ENCODE measurements around the gene PIEZO1. TPM values are rescaled to one million over a fixed set of nuclear protein-coding genes. Genes with fewer than 3 reads are reported as not detected.
"Not testable (repeated sequence)": the region's sequence is repeated elsewhere in the genome, so short reads cannot be mapped to it uniquely, and the experiment has no call there.

Gene PIEZO1
- total and polyA plus RNA-seq, 5 donors: 21.7 to 45.6 (median 30.5) TPM

DNA sequence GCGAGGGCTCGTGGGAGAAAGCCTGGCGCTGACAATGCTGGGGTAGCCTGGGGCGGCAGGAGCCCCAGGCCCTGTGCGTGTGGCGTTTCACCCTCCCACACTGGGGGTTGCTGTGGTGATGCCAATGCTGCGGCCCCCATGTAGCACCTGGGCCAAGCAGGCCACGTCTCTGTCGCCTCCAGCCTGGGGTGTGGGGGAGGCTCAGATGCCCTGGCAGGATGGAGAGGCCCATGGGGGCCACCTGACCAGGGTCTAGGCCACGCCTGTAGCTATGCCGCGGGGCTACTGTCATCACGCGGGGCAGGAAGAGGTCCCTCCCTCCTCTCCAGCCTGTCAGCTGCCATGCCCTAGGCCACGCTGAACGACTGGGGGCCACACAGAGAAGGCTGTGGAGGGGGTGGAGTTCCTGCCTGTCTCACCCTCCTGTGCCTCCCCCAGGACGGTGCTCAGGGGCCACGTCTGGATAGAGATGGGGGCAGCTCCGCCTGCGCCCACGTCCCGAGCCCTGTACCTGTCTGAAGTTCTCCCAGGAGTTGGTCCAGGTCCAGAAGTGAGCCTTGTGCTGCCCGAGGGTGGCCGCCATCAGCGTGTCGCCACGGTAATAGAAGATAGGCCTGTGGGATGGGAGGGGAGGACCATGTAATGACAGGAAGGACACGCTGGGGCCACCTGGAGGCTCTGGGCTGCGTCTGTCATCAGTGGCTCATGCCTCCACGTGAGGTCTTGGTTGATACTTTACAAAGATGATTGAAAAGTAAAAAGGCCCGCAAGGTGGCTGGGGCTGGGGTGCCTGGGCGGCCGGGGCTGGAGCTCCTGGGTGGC, 39.4 kb upstream of the PIEZO1 start:
- Histone ChIP-seq H3K27ac (ENCODE audit: low read length) (no peak overlapping the region), H3K4me1 (ENCODE audit: control insufficient read depth, insufficient read depth, low read length) (no peaks in the 10 kb centered on the region), H3K27me3 (ENCODE audit: control insufficient read depth, insufficient read depth) (no peaks in the 10 kb centered on the region), H3K4me3 (ENCODE audit: low read length) (no peak overlapping the region), H3K9me3 (ENCODE audit: control insufficient read depth, low read length) (no peaks in the 10 kb centered on the region)
- ATAC-seq: no peak
- 88% methylated on average over 33 of the region's 33 CpGs for WGBS
- DNase-seq: no peak
- intact Hi-C loops (cut with DNase I): no loop called here

DNA sequence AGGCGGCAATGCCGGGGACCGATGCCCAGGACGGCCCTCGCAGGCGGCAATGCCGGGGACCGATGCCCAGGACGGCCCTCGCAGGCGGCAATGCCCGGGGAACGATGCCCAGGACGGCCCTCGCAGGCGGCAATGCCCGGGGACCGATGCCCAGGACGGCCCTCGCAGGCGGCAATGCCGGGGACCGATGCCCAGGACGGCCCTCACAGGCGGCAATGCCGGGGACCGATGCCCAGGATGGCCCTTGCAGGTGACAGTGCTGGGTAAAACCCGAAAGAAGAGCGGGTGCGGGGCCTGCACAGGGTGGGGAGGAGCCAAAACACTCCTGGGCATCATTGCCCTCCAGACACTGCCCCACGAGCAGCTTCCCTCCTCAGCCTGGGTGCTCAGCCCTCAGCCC, 38.6 kb upstream of the PIEZO1 start:
- ATAC-seq; H3K27me3 ChIP-seq (ENCODE audit: control insufficient read depth, insufficient read depth); intact Hi-C loops (cut with DNase I); H3K9me3 ChIP-seq (ENCODE audit: control insufficient read depth, low read length); H3K4me3 ChIP-seq (ENCODE audit: low read length); H3K4me1 ChIP-seq (ENCODE audit: control insufficient read depth, insufficient read depth, low read length); H3K27ac ChIP-seq (ENCODE audit: low read length); DNase-seq: not testable (repeated sequence)
- 98% methylated on average over 30 of the region's 31 CpGs for WGBS

DNA sequence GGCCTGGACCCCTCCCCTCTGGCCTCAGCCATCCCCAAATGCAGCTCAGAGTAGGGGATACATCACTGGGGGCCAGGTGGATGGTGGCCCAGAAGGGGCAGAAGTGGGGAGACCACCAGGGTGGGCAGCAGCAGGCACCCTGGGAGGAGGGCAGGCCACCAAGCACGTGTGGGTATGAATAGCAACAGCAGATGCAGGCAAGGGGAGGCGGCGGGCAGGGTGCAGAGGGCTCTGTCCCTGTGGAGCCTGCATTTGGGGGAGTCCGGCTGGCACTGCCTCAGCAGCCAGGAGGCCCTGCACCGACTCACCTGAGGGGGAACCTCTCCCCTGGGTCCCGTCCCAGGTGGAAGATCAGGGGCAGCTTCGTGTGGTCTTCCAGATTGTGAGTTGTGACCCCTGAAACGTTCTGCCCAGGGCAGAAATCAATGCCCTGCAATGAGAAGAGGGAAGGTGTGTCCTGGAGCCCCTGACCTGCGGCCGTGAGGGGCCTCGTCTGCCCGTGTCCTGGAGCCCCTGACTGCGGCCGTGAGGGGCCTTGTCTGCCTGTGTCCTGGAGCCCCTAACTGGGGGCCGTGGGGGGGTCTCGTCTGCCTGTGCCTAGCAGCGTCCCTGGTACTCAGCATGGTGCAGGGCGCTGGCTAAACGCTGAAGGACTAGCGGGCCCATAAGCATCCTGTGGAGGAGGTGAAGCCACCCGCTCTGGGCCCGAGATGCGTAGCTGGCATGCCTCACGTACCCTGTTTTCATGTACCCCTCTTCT, 37.4 kb upstream of the PIEZO1 start:
- intact Hi-C loops (cut with DNase I): no loop called here
- ATAC-seq (no peak), DNase-seq (no peak)
- Histone ChIP-seq H3K27ac (ENCODE audit: low read length) (no peak overlapping the region), H3K4me3 (ENCODE audit: low read length) (no peak overlapping the region), H3K4me1 (ENCODE audit: control insufficient read depth, insufficient read depth, low read length) (no peaks in the 10 kb centered on the region), H3K9me3 (ENCODE audit: control insufficient read depth, low read length) (no peaks in the 10 kb centered on the region), H3K27me3 (ENCODE audit: control insufficient read depth, insufficient read depth) (no peaks in the 10 kb centered on the region)
- 93% methylated on average over 24 of the region's 24 CpGs for WGBS

DNA sequence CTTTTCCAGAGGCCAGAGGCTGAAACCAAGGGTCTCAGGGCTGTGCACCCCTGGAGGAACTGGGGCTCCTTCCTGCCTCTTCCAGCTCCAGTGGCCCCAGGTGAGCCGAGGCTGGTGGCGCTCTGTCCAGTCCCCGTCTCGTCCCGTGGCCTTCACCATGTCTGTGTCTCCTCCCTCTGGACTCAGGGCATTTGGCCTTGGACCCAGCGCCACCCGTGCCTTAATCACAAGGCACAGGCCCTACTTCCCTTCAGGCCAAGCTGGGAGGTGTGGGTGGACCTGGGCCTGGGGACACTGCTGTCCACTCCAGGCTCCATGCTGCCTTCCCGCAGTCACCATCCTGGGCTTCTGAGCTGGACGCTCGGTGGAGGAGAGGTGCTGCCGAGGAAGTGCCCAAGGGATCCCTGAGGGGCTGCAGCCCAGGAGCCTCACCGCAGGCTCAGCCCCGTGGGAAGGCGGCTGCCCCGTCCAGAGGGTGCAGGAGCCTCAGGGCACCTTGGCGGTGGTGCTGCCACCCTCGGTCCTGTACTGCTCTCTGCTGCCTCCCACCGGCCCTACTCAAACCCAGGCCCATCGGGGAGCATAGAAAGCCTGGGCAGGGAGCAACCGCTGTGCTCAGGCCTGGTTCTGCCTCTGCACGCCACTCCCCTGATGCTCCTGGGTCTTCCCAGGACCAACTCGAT, 36.3 kb upstream of the PIEZO1 start:
- no peak for ATAC-seq
- Histone ChIP-seq H3K4me1 (ENCODE audit: control insufficient read depth, insufficient read depth, low read length) (no peaks in the 10 kb centered on the region), H3K27me3 (ENCODE audit: control insufficient read depth, insufficient read depth) (no peaks in the 10 kb centered on the region), H3K27ac (ENCODE audit: low read length) (no peak overlapping the region), H3K9me3 (ENCODE audit: control insufficient read depth, low read length) (no peaks in the 10 kb centered on the region), H3K4me3 (ENCODE audit: low read length) (no peak overlapping the region)
- WGBS: 92% methylated on average over 22 of the region's 22 CpGs
- DNase-seq: no peak
- intact Hi-C loops (cut with DNase I): no loop called here

DNA sequence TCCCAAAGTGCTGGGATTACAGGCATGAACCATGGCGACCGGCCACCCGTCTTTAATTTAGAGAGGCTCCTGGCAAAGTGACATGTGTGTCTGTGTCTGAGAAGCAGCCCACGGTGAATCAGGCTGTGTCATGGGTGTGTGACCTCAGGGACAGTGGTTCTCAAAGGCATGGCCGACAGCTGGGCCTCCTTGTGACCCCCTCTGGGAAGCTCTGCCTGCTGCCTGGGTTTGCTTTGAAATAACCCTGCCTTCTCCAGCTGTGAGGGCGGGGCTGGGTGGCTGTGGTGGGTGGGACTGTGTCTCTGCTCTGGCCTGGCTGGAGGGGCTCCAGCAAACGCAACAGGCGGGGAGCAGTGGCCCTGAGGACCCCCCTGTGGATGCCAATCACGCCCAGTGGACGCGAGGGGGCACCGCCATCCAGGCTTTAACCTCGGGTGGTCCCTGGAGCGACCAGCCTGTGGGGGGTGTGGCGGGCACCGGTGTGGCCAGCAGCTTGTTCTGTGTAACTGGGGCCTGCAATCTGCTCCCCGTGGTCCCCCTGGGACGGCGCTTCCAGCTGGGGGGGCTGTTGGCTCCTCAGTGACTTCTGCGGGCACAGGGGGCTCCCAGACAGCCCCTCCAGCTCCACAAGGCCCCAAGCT, 35.5 kb upstream of the PIEZO1 start:
- intact Hi-C loops (cut with DNase I): no loop called here
- WGBS: 90% methylated on average over 20 of the region's 20 CpGs
- ATAC-seq: no peak
- no peaks in the 10 kb centered on the region for H3K4me1 ChIP-seq (ENCODE audit: control insufficient read depth, insufficient read depth, low read length)
- no peaks in the 10 kb centered on the region for H3K27me3 ChIP-seq (ENCODE audit: control insufficient read depth, insufficient read depth)
- no peak overlapping the region for H3K27ac ChIP-seq (ENCODE audit: low read length)
- H3K9me3 ChIP-seq (ENCODE audit: control insufficient read depth, low read length): no peaks in the 10 kb centered on the region
- no peak overlapping the region for H3K4me3 ChIP-seq (ENCODE audit: low read length)
- no peak for DNase-seq

DNA sequence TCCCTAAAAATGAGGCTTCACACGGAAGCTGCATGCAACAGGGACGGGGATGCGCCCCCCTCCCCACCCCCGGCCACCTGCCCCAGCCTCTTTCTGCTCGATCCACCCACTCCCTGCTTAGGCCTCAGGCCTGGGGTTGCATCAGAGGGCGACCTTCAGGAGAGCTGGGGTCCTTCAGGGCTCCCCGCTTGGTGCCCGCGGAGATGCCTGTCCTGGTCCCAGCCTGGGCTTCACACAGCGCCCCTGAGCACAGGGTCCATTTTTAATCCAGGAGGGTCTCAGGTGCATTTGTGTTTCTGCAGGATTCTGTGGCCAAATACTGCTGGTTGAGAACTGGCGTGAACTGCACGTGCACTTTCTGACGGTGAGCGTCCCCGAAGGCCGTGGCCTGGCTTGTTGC, 34.1 kb upstream of the PIEZO1 start:
- no peak overlapping the region for H3K4me3 ChIP-seq (ENCODE audit: low read length)
- intact Hi-C loops (cut with DNase I): loop anchor here in 1 of 4 donors (10.0 kb wide), 1 partner anchor 346 kb away; no protein-coding TSS in a partner anchor
- H3K27ac ChIP-seq (ENCODE audit: low read length): no peak overlapping the region
- H3K27me3 ChIP-seq (ENCODE audit: control insufficient read depth, insufficient read depth): no peaks in the 10 kb centered on the region
- DNase-seq (no peak), ATAC-seq (no peak)
- 88% methylated on average over 16 of the region's 16 CpGs for WGBS
- no peaks in the 10 kb centered on the region for H3K4me1 ChIP-seq (ENCODE audit: control insufficient read depth, insufficient read depth, low read length)
- no peaks in the 10 kb centered on the region for H3K9me3 ChIP-seq (ENCODE audit: control insufficient read depth, low read length)

DNA sequence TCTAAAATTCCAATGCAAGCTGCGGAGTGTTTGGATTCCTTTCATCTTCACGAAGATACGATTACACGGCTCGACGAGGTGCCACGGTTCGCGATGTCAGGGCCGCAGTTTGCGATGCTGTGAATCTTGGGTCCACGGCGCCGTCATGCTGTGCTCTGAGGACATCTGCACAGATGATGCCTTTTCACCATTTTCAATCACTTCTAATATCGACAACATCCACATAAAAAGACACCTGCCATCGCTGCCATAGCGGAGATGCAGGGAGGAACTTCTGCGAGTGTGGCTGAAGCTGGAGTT, 33.5 kb upstream of the PIEZO1 start:
- WGBS: 86% methylated on average over 18 of the region's 18 CpGs
- Histone ChIP-seq H3K4me1 (ENCODE audit: control insufficient read depth, insufficient read depth, low read length) (no peaks in the 10 kb centered on the region), H3K27ac (ENCODE audit: low read length) (no peak overlapping the region), H3K4me3 (ENCODE audit: low read length) (no peak overlapping the region), H3K27me3 (ENCODE audit: control insufficient read depth, insufficient read depth) (no peaks in the 10 kb centered on the region), H3K9me3 (ENCODE audit: control insufficient read depth, low read length) (no peaks in the 10 kb centered on the region)
- ATAC-seq (no peak), DNase-seq (no peak)
- intact Hi-C loops (cut with DNase I): loop anchor here in 1 of 4 donors (10.0 kb wide), 1 partner anchor 346 kb away; no protein-coding TSS in a partner anchor

DNA sequence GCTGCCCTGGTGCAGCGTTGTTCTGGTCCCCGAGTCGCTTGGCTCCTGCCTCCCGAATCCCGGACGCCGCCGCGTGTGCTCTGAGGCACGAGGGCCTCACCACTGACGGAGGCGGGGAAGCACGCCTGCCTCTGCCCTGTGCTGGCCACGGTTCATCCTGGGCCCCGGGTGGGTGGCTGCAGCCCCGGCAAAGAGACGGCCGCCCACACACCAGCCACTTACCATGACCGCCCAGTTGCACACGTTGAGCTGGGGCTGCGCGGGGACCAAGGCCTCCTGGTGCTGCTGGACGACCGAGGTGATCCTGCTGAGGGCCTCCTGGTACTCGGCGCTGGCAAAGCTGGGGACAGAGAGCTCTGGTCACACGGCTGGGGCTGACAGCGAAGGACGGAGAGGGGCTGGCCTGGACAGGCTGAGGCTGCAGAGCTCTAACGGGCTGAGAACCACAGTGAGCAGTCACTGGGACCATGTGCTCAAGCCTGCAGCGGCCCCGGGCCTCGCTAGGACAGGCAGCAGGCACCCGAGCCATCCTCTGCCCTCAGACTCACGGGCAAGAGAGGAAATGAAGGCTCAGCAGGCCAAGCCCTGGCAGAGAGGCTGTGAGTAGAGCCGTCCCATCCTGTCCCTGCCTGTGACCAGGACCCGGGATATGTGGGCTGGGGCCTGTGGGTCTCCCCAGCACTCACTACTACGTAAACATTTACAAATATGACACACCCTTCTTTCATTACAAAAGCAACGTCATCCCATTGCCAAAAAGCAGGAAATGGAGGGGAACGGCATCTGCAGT, 33.0 kb upstream of the PIEZO1 start:
- H3K27me3 ChIP-seq (ENCODE audit: control insufficient read depth, insufficient read depth): no peaks in the 10 kb centered on the region
- DNase-seq (no peak), ATAC-seq (no peak)
- H3K4me3 ChIP-seq (ENCODE audit: low read length): no peak overlapping the region
- H3K4me1 ChIP-seq (ENCODE audit: control insufficient read depth, insufficient read depth, low read length): no peaks in the 10 kb centered on the region
- intact Hi-C loops (cut with DNase I): loop anchor here in 1 of 4 donors (10.0 kb wide), 1 partner anchor 347 kb away; no protein-coding TSS in a partner anchor
- no peak overlapping the region for H3K27ac ChIP-seq (ENCODE audit: low read length)
- no peaks in the 10 kb centered on the region for H3K9me3 ChIP-seq (ENCODE audit: control insufficient read depth, low read length)
- 86% methylated on average over 40 of the region's 40 CpGs for WGBS

DNA sequence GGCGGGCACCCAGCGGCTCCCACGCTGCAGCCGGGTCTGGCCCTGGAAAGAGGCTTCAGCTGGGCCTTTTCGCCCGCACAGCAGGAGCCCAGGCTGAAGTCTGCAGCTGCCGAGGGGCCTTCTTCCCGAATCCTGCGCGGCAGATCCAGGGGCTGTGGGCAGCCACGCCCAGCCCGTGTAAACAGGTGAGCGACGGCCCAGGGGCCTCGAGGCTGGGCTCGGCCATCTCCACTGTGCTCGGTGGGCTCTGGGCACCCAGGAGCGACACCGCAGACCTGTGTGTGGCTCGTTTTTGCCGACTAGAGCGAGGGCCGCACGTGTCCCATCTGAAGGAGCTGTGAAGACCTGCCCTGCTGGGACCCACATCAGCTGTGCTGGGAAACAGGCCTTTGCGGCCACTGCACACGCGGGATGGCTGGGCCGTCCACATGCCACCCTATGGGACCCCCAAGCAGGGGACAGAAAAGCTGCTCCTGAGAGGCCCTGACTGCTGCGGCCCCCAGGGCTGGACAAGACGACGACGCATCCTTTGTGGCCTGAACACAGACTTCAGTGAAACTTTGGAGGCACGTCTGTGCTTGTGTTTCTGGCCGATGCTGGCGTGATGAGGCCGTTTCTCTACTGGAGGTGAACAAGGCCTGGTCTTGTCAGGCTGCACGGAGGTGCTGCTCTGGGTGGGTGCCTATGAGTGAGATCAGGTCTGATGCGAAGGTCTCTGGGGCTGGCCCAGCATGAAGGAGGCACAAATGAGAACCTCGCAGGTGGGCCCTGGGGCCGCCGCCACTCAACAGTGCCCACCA, 31.9 kb upstream of the PIEZO1 start:
- Histone ChIP-seq H3K4me3 (ENCODE audit: low read length) (no peak overlapping the region), H3K27me3 (ENCODE audit: control insufficient read depth, insufficient read depth) (no peaks in the 10 kb centered on the region), H3K9me3 (ENCODE audit: control insufficient read depth, low read length) (no peaks in the 10 kb centered on the region), H3K4me1 (ENCODE audit: control insufficient read depth, insufficient read depth, low read length) (no peaks in the 10 kb centered on the region), H3K27ac (ENCODE audit: low read length) (no peak overlapping the region)
- intact Hi-C loops (cut with DNase I): loop anchor here in 1 of 4 donors (10.0 kb wide), 1 partner anchor 348 kb away; no protein-coding TSS in a partner anchor
- ATAC-seq (no peak), DNase-seq (no peak)
- WGBS: 89% methylated on average over 41 of the region's 41 CpGs
